ENCODE results near the gene CDH23. TPM values are rescaled to one million over a fixed set of nuclear protein-coding genes. Genes with fewer than 3 reads are reported as not detected.

The CDH23 gene
- polyA plus RNA-seq, 1 donor (not counting 4 experiments of a cell fraction or from before 2014, with no cell fraction given), result 0.01 TPM

DNA sequence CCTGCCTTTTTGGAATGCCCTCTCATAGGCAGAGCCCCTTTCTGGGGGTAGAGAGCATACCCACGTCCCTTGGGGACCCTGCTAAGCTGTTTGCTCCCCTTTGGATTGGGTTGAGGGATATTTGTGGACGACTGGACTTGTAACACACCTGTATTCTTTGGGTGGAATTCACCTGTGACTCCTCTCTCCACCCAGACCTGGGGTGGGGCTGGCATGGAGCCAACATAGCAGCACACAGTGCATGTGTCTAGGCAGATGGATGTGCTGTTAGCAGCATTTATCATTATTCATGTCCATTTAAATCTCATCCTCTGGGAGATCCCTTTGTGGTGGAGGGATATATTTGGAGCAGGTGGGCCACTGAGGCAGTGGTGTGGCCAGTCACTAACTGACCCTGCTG is 51.0 kb downstream of the CDH23 start:
- FAIRE-seq, result no peak

DNA sequence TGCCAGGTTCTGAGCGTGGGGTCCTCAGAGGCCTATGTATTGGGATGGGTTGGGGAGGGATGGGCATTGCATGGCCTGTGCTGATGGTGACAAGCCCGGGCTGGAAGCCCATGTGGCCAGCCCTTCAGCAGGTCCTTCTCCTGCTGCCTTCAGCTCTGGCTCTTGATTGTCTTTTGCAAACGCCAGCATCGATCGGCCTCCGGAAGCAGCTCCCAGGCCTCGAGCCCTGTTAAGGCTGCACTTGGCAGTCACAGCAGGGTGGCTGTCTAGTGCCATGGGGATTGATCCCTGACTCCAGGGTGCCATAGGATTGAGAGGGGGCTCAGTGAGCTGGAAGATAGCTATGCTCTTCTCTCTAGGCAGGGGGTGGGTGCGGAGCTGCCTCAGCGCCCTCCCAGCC is 51.4 kb downstream of the CDH23 start:
- H3K79me2 ChIP-seq (ENCODE audit: control insufficient read depth, insufficient read depth, low read length), result no peaks in the 10 kb centered on the region
- H2AFZ ChIP-seq (ENCODE audit: control insufficient read depth, low read length), result no peak overlapping the region
- dilution Hi-C loops (cut with MboI; ENCODE audit: extremely low pct_ligation_motif_present, low sequenced_read_pairs), result no loop called here
- no peaks in the 10 kb centered on the region for H3K36me3 ChIP-seq (ENCODE audit: control insufficient read depth in 2 of 2, extremely low read depth in 1 of 2, insufficient read depth in 2 of 2, low read length in 2 of 2)
- no peak overlapping the region for H3K4me2 ChIP-seq (ENCODE audit: control insufficient read depth, extremely low read depth, insufficient read depth, low read depth, low read length)
- H3K4me1 ChIP-seq (ENCODE audit: control insufficient read depth, extremely low read depth, insufficient read depth, low read length), result no peaks in the 10 kb centered on the region
- no peak overlapping the region for H3K9ac ChIP-seq (ENCODE audit: control insufficient read depth, extremely low read depth, insufficient read depth, low read length)
- H3K9me3 ChIP-seq (ENCODE audit: control insufficient read depth, low read depth, low read length), result no peaks in the 10 kb centered on the region
- DNase-seq (ENCODE audit: low read depth, low spot score) (no peak), FAIRE-seq (no peak)
- peaks cover 18% of the 10 kb centered on the region for H3K27me3 ChIP-seq (ENCODE audit: control insufficient read depth, extremely low read depth, insufficient read depth, low read length)
- no peaks in the 10 kb centered on the region for H3K9me1 ChIP-seq (ENCODE audit: control insufficient read depth, extremely low read depth, insufficient read depth, low read length)
- TF ChIP-seq EZH2 (IDR thresholded peaks at IDR 0.05; ENCODE audit: low read length), result no peak
- TF ChIP-seq, protein P1, sequence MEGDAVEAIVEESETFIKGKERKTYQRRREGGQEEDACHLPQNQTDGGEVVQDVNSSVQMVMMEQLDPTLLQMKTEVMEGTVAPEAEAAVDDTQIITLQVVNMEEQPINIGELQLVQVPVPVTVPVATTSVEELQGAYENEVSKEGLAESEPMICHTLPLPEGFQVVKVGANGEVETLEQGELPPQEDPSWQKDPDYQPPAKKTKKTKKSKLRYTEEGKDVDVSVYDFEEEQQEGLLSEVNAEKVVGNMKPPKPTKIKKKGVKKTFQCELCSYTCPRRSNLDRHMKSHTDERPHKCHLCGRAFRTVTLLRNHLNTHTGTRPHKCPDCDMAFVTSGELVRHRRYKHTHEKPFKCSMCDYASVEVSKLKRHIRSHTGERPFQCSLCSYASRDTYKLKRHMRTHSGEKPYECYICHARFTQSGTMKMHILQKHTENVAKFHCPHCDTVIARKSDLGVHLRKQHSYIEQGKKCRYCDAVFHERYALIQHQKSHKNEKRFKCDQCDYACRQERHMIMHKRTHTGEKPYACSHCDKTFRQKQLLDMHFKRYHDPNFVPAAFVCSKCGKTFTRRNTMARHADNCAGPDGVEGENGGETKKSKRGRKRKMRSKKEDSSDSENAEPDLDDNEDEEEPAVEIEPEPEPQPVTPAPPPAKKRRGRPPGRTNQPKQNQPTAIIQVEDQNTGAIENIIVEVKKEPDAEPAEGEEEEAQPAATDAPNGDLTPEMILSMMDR (optimal IDR thresholded peaks at IDR 0.05 in 1 of 3, IDR thresholded peaks at IDR 0.05 in 1 of 3, conservative IDR thresholded peaks at IDR 0.05 in 1 of 3; ENCODE audit: extremely low read depth in 1 of 3, insufficient read depth in 2 of 3, low read length in 3 of 3), result no peak
- no peaks in the 10 kb centered on the region for H4K20me1 ChIP-seq (ENCODE audit: control insufficient read depth, extremely low read depth, insufficient read depth, low read length)
- no peak overlapping the region for H3K4me3 ChIP-seq (ENCODE audit: control insufficient read depth in 2 of 3, extremely low read depth in 1 of 3, insufficient read depth in 2 of 3, low read depth in 1 of 3, low read length in 3 of 3)
- H3K27ac ChIP-seq (ENCODE audit: control insufficient read depth, insufficient read depth, low read length), result no peak overlapping the region

More for the DNA sequence above, 51.0 kb downstream of the CDH23 start:
- Histone ChIP-seq H3K4me1 (ENCODE audit: control insufficient read depth, extremely low read depth, insufficient read depth, low read length) (no peaks in the 10 kb centered on the region), H3K27ac (ENCODE audit: control insufficient read depth, insufficient read depth, low read length) (no peak overlapping the region), H4K20me1 (ENCODE audit: control insufficient read depth, extremely low read depth, insufficient read depth, low read length) (no peaks in the 10 kb centered on the region), H3K79me2 (ENCODE audit: control insufficient read depth, insufficient read depth, low read length) (no peaks in the 10 kb centered on the region), H3K4me2 (ENCODE audit: control insufficient read depth, extremely low read depth, insufficient read depth, low read depth, low read length) (no peak overlapping the region), H3K9ac (ENCODE audit: control insufficient read depth, extremely low read depth, insufficient read depth, low read length) (no peak overlapping the region), H3K4me3 (ENCODE audit: control insufficient read depth in 2 of 3, extremely low read depth in 1 of 3, insufficient read depth in 2 of 3, low read depth in 1 of 3, low read length in 3 of 3) (no peak overlapping the region), H3K36me3 (ENCODE audit: control insufficient read depth in 2 of 2, extremely low read depth in 1 of 2, insufficient read depth in 2 of 2, low read length in 2 of 2) (no peaks in the 10 kb centered on the region), H3K27me3 (ENCODE audit: control insufficient read depth, extremely low read depth, insufficient read depth, low read length) (peaks cover 18% of the 10 kb centered on the region), H3K9me3 (ENCODE audit: control insufficient read depth, low read depth, low read length) (no peaks in the 10 kb centered on the region), H2AFZ (ENCODE audit: control insufficient read depth, low read length) (no peak overlapping the region), H3K9me1 (ENCODE audit: control insufficient read depth, extremely low read depth, insufficient read depth, low read length) (no peaks in the 10 kb centered on the region)
- TF ChIP-seq, protein P1 (optimal IDR thresholded peaks at IDR 0.05 in 1 of 3, IDR thresholded peaks at IDR 0.05 in 1 of 3, conservative IDR thresholded peaks at IDR 0.05 in 1 of 3; ENCODE audit: extremely low read depth in 1 of 3, insufficient read depth in 2 of 3, low read length in 3 of 3), result no peak
- TF ChIP-seq EZH2 (IDR thresholded peaks at IDR 0.05; ENCODE audit: low read length), result no peak
- dilution Hi-C loops (cut with MboI; ENCODE audit: extremely low pct_ligation_motif_present, low sequenced_read_pairs), result no loop called here
- no peak for DNase-seq (ENCODE audit: low read depth, low spot score)
